K562 (cell line): ENCODE measurements around the gene TOX3. TPM values are rescaled to one million over a fixed set of nuclear protein-coding genes. Genes with fewer than 3 reads are reported as not detected.

Experiments
- CCAR2 ChIP-seq: fragments of 200-400 bp; formaldehyde crosslinking; IDR thresholded peaks from 2 replicates; pipeline ENCODE4 v1.6.1; 2017; ENCODE audit warnings: mild to moderate bottlenecking, low read depth, low read length
- FOXM1 ChIP-seq, 2 experiments: fragments of 450-650 bp in 1 of 2; sonication (generic) in 1 of 2; formaldehyde crosslinking in 1 of 2; IDR thresholded peaks; 2 replicates each; pipeline versions ENCODE4 v1.6.1 to v1.9.0; 2017 to 2022; ENCODE audit warnings: low read depth in 2 of 2, mild to moderate bottlenecking in 2 of 2, missing genetic modification reagents in 1 of 2, moderate library complexity in 1 of 2
- IRF1 ChIP-seq: sonication (generic); formaldehyde crosslinking; IDR thresholded peaks from 2 replicates; pipeline ENCODE4 v1.8.0; 2022; ENCODE audit warnings: missing genetic modification reagents, mild to moderate bottlenecking, borderline replicate concordance
- PBX2 ChIP-seq, 2 experiments: IDR thresholded peaks in 1 of 2; conservative IDR thresholded peaks in 1 of 2; 2 replicates each; pipeline ENCODE4 v1.6.1; 2016; ENCODE audit warnings: low read depth in 2 of 2, mild to moderate bottlenecking in 1 of 2, missing compliant biosample characterization in 1 of 2, missing genetic modification characterization in 1 of 2, moderate library complexity in 1 of 2
- RBM15 ChIP-seq: fragments of 200-400 bp; formaldehyde crosslinking; IDR thresholded peaks from 2 replicates; pipeline ENCODE4 v1.6.1; 2018; ENCODE audit warnings: mild to moderate bottlenecking, low read length, moderate library complexity; ENCODE audit not compliant: insufficient read depth
- ZNF124 ChIP-seq: sonication (generic); formaldehyde crosslinking; IDR thresholded peaks from 2 replicates; pipeline ENCODE4 v1.8.1; 2022; ENCODE audit warnings: missing genetic modification reagents
- ZNF277 ChIP-seq: fragments of 250-450 bp; sonication (Bioruptor Pico); IDR thresholded peaks from 2 replicates; pipeline ENCODE4 v1.8.0; 2022; ENCODE audit warnings: inconsistent platforms, mild to moderate bottlenecking, moderate library complexity, borderline replicate concordance
- ZNF318 ChIP-seq, 2 experiments: fragments of 450-650 bp; IDR thresholded peaks; 2 replicates each; pipeline ENCODE4 v1.6.1; 2016; ENCODE audit warnings: mild to moderate bottlenecking in 2 of 2, borderline replicate concordance in 1 of 2, low read depth in 1 of 2, moderate library complexity in 1 of 2
- ZNF449 ChIP-seq: fragments of 250-450 bp; sonication (Bioruptor Pico); IDR thresholded peaks from 2 replicates; pipeline ENCODE4 v1.8.0; 2022; ENCODE audit warnings: moderate library complexity, mild to moderate bottlenecking, inconsistent platforms
- polyA plus RNA-seq, 8 experiments: library from polyadenylated mRNA; depleted of rRNA in 4 of 8; stranded (reverse) in 5 of 8; unstranded in 3 of 8; fragments of >200 nt; fragmentation: Nextera tagmentation in 2 of 8; fragmentation: Illumina TruSeq in 1 of 8; extraction: Ambion mirVana in 2 of 8; extraction: Trizol in 1 of 8; gene quantifications; 2 replicates each; pipeline versions ENCODE4 v1.2.1 to v1.2.3, GENCODE V29; 2011 to 2014; ENCODE audit warnings: inconsistent platforms in 1 of 8, missing spikeins in 1 of 8
- total RNA-seq, 7 experiments: library from RNA; depleted of rRNA in 6 of 7; stranded (reverse); fragments of >200 nt in 6 of 7; fragmentation: Illumina TruSeq in 2 of 7; extraction: Trizol in 2 of 7; gene quantifications; 2 replicates each; pipeline versions ENCODE4 v1.2.1 to v1.2.3, GENCODE V29; 2011 to 2021; ENCODE audit warnings: low replicate concordance in 1 of 7

The TOX3 gene
- total and polyA plus RNA-seq, 9 of the 15 experiments (the other 6 are each of a cell fraction or from before 2014, with no cell fraction given) = not detected

GRCh38 chr16:52538511-52538910 is 8.4 kb downstream of the TOX3 start (continued):
- TF ChIP-seq ZNF449 (CRISPR knock-in tag) = no peak
- no peak for TF ChIP-seq IRF1
- no peak for TF ChIP-seq CCAR2
- TF ChIP-seq FOXM1 (IDR thresholded peaks at IDR 0.05; ENCODE audit: low read depth) = no peak
- TF ChIP-seq FOXM1 (CRISPR knock-in tag; IDR thresholded peaks at IDR 0.05; ENCODE audit: low read depth) = no peak
- no peak for TF ChIP-seq ZNF124 (CRISPR knock-in tag)
- TF ChIP-seq PBX2 (CRISPR knock-in tag; IDR thresholded peaks at IDR 0.05; ENCODE audit: low read depth) = no peak
- TF ChIP-seq PBX2 (tag; conservative IDR thresholded peaks at IDR 0.05; ENCODE audit: low read depth) = no peak
- no peak for TF ChIP-seq ZNF277 (CRISPR knock-in tag)
- TF ChIP-seq ZNF318 (IDR thresholded peaks at IDR 0.05; ENCODE audit: borderline replicate concordance in 1 of 2, low read depth in 1 of 2) = no peak
- TF ChIP-seq RBM15 = no peak
